A673 (cell line): ENCODE measurements around the gene THBS1. TPM values are rescaled to one million over a fixed set of nuclear protein-coding genes. Genes with fewer than 3 reads are reported as not detected.

ENCODE experiments used
- BruUV-seq: library from RNA; stranded (reverse); fragments of 400-500 nt; replicated peaks from 2 replicates; lab custom pipeline; 2021; lab: Mats Ljungman, UMichigan
- CTCF ChIA-PET: fragments of 300-600 bp; sonication (Branson Sonifier 250); formaldehyde crosslinking; loops from one replicate; lab custom pipeline; 2022; ENCODE audit warnings: antibody characterized with exemption; lab: Charles Lee
- POLR2A ChIA-PET: fragments of 300-600 bp; sonication (Branson Sonifier 250); formaldehyde crosslinking; loops from one replicate; lab custom pipeline; 2022; ENCODE audit warnings: antibody characterized with exemption; ENCODE audit not compliant: low non-redundant PET; lab: Charles Lee
- DNase-seq: peaks from one replicate; pipeline ENCODE4 v3.0.0-alpha.2; 2015; ENCODE audit warnings: low spot score
- H3K27ac ChIP-seq: fragments of 200-600 bp; sonication (generic); 2 replicates; pipeline ENCODE4 v1.5.1; 2016; ENCODE audit warnings: mixed run types, low read depth, mild to moderate bottlenecking, mixed read lengths, antibody characterized with exemption, low read length; ENCODE audit not compliant: poor library complexity, severe bottlenecking
- H3K27me3 ChIP-seq: fragments of 200-600 bp; sonication (generic); replicated peaks from 2 replicates; pipeline ENCODE4 v1.6.1; 2017; ENCODE audit warnings: mixed run types, low read depth, mild to moderate bottlenecking, mixed read lengths, antibody characterized with exemption, low read length; ENCODE audit not compliant: insufficient read depth, poor library complexity
- H3K36me3 ChIP-seq: fragments of 200-600 bp; sonication (generic); 2 replicates; pipeline ENCODE4 v1.6.1; 2016; ENCODE audit warnings: mixed run types, mild to moderate bottlenecking, mixed read lengths, antibody characterized with exemption, low read length; ENCODE audit not compliant: insufficient read depth, poor library complexity, severe bottlenecking
- H3K4me1 ChIP-seq: fragments of 200-600 bp; sonication (generic); 2 replicates; pipeline ENCODE4 v1.6.1; 2017; ENCODE audit warnings: mixed run types, mild to moderate bottlenecking, mixed read lengths, antibody characterized with exemption, low read length; ENCODE audit not compliant: insufficient read depth, poor library complexity, severe bottlenecking
- H3K4me3 ChIP-seq: fragments of 200-600 bp; sonication (generic); 2 replicates; pipeline ENCODE4 v1.5.1; 2016; ENCODE audit warnings: low read depth, mixed run types, mild to moderate bottlenecking, mixed read lengths, low read length; ENCODE audit not compliant: poor library complexity, severe bottlenecking
- H3K9me3 ChIP-seq: fragments of 200-600 bp; sonication (generic); 2 replicates; pipeline ENCODE4 v1.6.1; 2016; ENCODE audit warnings: mixed run types, low read depth, mild to moderate bottlenecking, mixed read lengths, antibody characterized with exemption, low read length; ENCODE audit not compliant: poor library complexity, severe bottlenecking
- EZH2 ChIP-seq: fragments of 200-600 bp; sonication (generic); IDR thresholded peaks from 2 replicates; pipeline ENCODE4 v1.6.1; 2017; ENCODE audit warnings: borderline replicate concordance, low read depth, mild to moderate bottlenecking, mixed read lengths, antibody characterized with exemption, low read length; ENCODE audit not compliant: poor library complexity, severe bottlenecking
- intact Hi-C: fragments of 100-400 bp; cut with micrococcal nuclease; formaldehyde crosslinking; loops from one replicate; pipeline ENCODE4 v1.10.0; 2022; ENCODE audit not compliant: unreplicated experiment
- total RNA-seq: library from RNA; stranded (reverse); gene quantifications from 2 replicates; pipeline ENCODE4 v1.2.3, GENCODE V29; 2021
- TF ChIP-seq, protein P1 (sequence below): fragments of 300-800, 200-600 bp; sonication (generic); conservative IDR thresholded peaks from 2 replicates; pipeline ENCODE4 v1.5.1; 2017; ENCODE audit warnings: low read depth, mild to moderate bottlenecking, antibody characterized with exemption, low read length, moderate library complexity, mixed read lengths

THBS1 gene
- total RNA-seq, 1 experiment from 2014 or later = 0.80 TPM

DNA sequence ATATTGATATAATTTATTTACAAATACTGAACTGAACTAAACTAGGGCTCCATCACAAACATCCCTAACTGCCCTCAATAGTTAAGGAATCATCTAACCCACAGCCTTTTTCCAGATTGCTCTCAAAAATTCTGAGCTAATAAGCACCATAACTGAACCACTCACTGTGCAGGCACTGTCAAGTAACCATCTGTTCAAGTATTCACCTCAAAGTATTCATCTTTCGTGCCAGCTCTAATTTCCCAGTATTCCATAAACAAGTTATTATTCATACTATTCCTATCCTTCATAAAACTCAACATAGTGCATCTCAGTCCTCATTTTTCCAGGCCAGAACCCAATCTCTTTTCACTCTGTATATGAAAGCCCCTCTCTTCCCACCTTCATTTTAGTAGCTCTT lies 41.1 kb downstream of the THBS1 start:
- H3K36me3 ChIP-seq = no peaks in the 10 kb centered on the region
- TF ChIP-seq, protein P1, sequence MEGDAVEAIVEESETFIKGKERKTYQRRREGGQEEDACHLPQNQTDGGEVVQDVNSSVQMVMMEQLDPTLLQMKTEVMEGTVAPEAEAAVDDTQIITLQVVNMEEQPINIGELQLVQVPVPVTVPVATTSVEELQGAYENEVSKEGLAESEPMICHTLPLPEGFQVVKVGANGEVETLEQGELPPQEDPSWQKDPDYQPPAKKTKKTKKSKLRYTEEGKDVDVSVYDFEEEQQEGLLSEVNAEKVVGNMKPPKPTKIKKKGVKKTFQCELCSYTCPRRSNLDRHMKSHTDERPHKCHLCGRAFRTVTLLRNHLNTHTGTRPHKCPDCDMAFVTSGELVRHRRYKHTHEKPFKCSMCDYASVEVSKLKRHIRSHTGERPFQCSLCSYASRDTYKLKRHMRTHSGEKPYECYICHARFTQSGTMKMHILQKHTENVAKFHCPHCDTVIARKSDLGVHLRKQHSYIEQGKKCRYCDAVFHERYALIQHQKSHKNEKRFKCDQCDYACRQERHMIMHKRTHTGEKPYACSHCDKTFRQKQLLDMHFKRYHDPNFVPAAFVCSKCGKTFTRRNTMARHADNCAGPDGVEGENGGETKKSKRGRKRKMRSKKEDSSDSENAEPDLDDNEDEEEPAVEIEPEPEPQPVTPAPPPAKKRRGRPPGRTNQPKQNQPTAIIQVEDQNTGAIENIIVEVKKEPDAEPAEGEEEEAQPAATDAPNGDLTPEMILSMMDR = no peak
- no peak for TF ChIP-seq EZH2
- no TSS peak for BruUV-seq
- ChIA-PET POLR2A (interaction anchor here (0.7 kb wide), 1 partner anchor 303 kb away, joined by 3 read pairs; no protein-coding TSS in a partner anchor), CTCF (no interaction called here)
- no peak for DNase-seq
- H3K4me3 ChIP-seq = no peak overlapping the region
- H3K27ac ChIP-seq = no peak overlapping the region
- H3K27me3 ChIP-seq = no peaks in the 10 kb centered on the region
- H3K4me1 ChIP-seq = no peaks in the 10 kb centered on the region
- intact Hi-C loops = no loop called here
- no peaks in the 10 kb centered on the region for H3K9me3 ChIP-seq

DNA sequence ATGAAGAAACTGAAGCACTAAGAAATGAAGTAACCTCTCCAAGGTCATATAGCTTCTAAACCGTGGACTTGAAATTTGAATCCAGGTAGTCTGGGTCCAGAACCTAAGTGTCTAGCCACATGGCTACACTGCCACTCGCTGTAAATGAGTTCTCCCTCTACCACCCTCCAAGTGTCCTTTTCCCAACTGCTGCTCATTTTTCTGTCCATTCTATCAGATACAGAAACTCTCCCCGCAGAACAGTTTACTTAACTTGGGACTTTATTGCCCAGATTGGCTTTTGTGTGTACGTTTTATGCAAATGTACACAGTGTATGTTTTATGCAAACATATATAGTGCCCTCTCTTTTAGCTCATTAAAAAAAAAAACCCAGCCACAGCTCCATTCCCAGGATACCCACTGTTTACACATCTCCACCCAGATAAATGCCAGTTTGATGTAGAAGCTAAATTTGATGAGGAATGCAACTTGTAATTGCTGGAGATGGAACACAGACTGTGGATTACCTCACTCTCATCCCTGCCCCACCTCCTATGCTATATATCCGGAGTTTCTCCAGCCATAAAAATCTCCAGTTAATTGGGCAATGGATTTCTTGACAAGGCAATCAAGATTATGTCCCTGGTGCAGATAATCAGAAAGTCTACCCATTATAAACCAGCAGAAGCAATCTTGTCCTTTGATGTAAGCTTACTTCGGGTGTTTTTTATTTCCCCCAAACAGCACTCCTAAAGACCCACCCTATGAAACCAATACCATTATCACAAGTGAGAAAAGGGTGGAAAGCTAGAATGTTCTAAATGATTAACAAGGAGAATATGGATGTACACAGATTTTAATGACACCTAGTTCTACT lies 42.0 kb downstream of the THBS1 start:
- POLR2A ChIA-PET = no interaction called here
- BruUV-seq = no TSS peak
- Histone ChIP-seq H3K27me3 (no peaks in the 10 kb centered on the region), H3K4me3 (no peak overlapping the region), H3K27ac (no peak overlapping the region), H3K4me1 (no peaks in the 10 kb centered on the region), H3K36me3 (no peaks in the 10 kb centered on the region), H3K9me3 (no peaks in the 10 kb centered on the region)
- CTCF ChIA-PET = no interaction called here
- intact Hi-C loops = no loop called here
- no peak for DNase-seq
- TF ChIP-seq EZH2 = no peak
- TF ChIP-seq, protein P1 = no peak

DNA sequence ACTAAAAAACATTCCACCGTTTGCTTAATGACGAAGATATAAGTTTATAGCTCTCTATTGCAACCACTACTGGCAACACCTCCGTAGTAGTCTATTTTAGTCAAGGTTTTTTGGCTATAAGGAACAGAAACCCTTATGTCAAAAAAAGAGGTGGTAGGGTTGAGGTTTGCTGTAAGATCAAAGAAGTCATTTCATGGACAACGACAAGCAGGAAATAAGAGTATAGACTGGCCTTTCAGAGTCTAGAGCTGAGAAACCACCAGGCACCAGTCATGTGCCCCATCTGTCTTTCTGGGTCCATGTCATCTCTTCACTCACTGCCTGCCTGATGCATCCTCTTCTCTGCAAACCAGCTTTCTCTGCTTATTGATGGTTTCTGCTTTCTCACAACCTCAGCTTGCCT lies 42.7 kb downstream of the THBS1 start:
- no peak overlapping the region for H3K4me3 ChIP-seq
- H3K27me3 ChIP-seq = no peaks in the 10 kb centered on the region
- intact Hi-C loops = no loop called here
- BruUV-seq = no TSS peak
- H3K36me3 ChIP-seq = no peaks in the 10 kb centered on the region
- H3K27ac ChIP-seq = no peak overlapping the region
- TF ChIP-seq, protein P1 = no peak
- TF ChIP-seq EZH2 = no peak
- ChIA-PET CTCF (no interaction called here), POLR2A (no interaction called here)
- H3K4me1 ChIP-seq = no peaks in the 10 kb centered on the region
- no peaks in the 10 kb centered on the region for H3K9me3 ChIP-seq
- DNase-seq = no peak
